ENCODE data around the gene LY6G6F.
"Not testable (repeated sequence)": the region's sequence is repeated elsewhere in the genome, so short reads cannot be mapped to it uniquely, and the experiment has no call there.

Gene LY6G6F

DNA sequence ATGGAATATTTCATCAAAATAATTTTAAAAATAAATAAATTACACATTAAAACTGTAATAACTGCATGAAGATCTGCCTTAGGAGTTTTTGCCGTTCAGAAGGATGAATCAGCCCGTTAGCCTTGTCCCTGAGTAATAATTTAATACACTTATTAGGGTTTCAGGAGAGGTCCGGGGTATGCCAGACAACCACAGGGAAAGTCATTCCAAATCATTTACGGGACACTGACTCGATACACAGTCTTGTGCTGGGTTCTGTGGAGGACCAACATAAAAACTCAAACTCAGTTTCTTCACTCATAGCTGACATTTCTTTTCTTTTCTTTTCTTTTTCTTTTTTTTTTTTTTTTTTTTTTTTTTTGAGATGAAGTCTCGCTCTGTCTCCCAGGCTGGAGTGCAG lies 735 bp upstream of the LY6G6F start:
- DNase-seq: no peak

DNA sequence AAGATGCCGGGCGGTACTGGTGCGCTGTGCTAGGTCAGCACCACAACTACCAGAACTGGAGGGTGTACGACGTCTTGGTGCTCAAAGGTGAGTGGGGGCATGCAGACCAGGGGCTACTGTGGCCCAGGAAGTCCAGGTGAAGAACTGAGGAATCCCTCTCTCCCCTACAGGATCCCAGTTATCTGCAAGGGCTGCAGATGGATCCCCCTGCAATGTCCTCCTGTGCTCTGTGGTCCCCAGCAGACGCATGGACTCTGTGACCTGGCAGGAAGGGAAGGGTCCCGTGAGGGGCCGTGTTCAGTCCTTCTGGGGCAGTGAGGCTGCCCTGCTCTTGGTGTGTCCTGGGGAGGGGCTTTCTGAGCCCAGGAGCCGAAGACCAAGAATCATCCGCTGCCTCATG lies 1.0 kb downstream of the LY6G6F start:
- DNase-seq: no peak

DNA sequence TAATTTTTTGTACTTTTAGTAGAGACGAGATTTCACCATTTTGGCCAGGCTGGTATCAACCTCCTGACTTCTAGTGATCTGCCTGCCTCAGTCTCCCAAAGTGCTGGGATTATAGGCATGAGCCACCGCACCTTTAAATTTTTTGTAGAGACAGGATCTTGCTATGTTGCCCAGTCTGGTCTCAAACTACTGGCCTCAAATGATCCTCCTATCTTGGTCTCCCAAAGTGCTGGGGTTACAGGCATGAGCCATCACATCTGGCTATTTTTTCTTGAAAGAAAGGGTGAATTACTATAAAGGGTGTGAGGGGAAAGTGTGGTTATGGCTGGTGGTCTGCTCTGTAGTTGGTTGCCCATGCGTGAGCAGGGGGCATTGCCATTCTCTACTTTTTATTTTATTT lies 1.6 kb downstream of the LY6G6F start:
- DNase-seq: no peak

- not testable (repeated sequence) for DNase-seq
Measured at GRCh38 chr6:31709157-31709556, 2.5 kb downstream of the LY6G6F start.

DNA sequence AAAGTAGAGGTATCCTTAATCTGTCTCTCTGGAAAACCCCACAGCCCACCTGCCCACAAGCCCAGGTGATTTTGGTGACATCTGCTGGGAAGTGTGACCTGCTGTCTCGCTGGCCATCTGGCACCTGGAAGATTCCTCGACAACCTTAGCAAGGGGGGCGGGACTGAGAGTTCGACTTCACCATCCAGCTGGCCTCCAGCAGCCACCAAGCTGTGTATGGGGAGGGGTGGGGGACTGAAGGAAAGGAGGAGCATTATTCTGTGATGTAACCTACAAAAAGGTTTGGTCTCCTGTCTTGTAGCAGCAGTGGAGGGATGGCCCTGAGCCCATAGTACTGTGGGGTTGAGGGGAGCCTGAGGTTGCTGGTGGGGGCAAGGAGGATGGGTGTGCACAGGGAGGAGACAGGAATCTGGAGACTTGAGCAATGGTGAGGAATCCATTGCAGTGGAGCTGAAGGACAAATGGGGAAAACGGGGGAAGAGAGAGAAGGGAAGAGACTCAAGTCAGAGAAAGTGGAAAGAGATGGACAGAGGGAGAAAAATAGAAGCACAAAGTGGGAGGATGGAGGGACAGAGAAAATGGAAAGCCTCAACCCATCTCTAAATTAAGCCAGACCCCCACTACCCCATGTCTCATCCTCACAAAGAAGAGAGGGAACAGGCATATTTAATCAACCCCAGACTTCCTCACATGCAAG lies 4.0 kb downstream of the LY6G6F start:
- DNase-seq: no peak

- no peak for DNase-seq
Measured at GRCh38 chr6:31711233-31711632, 4.6 kb downstream of the LY6G6F start.

- DNase-seq: no peak
Measured at GRCh38 chr6:31712296-31712695, 5.6 kb downstream of the LY6G6F start.

DNA sequence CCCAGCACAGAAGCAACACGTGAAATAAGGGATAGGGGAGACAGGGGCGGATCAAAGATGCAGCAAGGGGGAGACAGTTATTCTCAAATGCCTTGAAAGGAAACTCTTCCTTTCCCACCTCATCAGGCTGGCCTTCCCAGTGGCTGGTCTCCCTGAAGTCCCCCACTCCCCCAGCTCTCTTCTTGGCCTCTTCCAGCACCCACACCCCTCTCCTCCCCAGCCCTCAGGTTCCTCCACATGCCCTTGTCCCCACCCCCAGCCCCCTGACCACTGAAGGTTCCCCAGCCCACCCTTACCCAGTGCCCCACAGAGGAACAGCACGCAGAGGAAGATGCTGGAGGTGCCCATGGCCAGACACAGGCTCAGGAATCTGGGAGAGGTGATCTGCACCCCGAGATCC lies 6.8 kb downstream of the LY6G6F start:
- no peak for DNase-seq

- no peak for DNase-seq
Measured at GRCh38 chr6:31713991-31714684, 7.5 kb downstream of the LY6G6F start.

- no peak for DNase-seq
Measured at GRCh38 chr6:31715022-31715958, 8.6 kb downstream of the LY6G6F start, which contains the start of gene LY6G6D. Gene LY6G6D, plus strand, starts transcription at chr6:31715348. Its CDS starts 8 bp downstream, at chr6:31715356.

DNA sequence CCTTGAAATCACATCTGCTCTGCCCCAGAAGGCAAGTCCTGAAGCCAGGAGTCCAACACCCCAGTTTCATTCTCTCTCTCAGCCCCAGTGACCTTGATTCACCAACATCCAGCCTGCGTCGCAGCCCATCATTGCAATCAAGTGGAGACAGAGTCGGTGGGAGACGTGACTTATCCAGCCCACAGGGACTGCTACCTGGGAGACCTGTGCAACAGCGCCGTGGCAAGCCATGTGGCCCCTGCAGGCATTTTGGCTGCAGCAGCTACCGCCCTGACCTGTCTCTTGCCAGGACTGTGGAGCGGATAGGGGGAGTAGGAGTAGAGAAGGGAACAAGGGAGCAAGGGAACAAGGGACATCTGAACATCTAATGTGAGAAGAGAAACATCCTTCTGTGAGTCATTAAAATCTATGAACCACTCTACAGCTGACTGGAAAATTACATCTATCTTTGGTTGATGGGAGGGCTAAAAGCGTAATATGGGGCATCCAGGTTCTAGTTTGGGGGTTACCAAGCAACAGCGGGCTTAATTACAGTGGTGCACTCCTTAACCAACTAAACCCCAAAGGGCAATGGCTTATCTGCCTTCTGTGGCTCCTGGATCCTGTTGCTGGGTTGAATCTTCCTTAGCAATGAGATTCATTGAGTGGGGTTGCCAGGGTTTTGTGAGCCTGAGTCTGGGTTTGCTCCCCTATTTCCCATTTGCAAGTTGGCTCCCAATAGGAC lies 11.0 kb downstream of the LY6G6F start:
- no peak for DNase-seq

DNA sequence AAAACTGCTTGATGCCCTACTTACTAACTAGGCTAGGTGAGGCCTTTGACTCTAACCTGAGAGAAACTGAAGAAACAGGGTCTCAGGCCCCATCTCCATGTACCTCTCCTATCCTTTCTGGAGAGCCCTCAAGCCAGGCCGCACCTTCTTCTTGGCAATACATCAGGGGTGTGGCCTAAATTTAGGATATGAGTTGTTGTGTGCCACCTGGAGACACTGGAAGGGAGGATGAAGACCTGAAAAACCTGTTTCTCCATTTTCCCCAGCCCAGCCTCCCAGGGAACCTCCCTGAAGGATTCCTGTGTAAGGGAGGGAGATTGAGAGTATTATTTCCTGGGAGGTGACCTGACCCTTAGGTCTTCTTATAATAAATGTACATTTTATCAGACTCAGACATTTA lies 11.6 kb downstream of the LY6G6F start:
- no peak for DNase-seq

DNA sequence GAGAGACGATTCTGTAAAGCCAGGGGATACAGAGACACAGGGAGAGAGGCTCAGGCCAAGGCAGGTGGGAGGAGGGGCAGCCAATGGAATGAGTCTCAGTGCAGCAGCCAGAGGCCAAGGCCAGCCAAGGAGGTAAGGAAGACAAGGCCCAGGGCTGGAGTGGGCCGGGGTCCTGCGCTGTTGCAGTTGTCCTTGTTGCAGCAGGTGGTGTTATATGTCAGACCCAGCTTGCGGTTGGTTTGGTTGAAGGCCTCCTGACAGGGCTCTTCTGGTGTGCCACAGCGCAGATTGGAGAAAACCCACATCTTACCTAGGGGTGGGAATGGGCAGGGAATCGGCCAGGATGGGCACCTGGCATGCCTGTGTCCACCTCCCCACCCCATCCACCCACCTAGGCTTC lies 12.3 kb downstream of the LY6G6F start:
- DNase-seq: no peak

DNA sequence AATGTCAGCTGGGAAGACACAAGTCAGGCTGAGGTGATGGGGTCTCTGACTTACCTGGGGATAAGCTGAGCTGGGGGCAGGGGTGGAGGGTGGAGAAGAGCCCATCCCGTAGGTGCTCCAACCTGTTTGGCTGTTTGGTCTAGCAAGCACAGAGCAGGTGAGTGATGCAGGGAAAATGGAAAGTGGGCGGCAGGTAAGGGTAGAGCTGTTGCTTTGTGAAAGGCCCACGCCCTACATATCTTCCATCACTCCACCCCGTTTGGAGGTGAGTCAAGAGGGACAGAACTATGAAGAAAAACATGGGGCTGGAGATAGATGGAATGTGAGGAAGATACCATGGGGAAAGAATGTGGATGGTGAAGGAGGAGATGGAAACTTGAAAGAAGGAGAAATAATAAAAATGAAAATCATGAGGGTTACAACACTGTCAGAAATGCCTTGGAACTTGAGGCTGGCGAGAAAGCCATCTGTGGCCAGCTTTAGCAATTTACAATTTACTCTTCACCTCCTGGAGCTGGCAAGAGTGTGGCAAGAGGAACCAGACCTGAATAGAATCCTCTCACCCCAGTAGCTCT lies 13.6 kb downstream of the LY6G6F start:
- DNase-seq: no peak

DNA sequence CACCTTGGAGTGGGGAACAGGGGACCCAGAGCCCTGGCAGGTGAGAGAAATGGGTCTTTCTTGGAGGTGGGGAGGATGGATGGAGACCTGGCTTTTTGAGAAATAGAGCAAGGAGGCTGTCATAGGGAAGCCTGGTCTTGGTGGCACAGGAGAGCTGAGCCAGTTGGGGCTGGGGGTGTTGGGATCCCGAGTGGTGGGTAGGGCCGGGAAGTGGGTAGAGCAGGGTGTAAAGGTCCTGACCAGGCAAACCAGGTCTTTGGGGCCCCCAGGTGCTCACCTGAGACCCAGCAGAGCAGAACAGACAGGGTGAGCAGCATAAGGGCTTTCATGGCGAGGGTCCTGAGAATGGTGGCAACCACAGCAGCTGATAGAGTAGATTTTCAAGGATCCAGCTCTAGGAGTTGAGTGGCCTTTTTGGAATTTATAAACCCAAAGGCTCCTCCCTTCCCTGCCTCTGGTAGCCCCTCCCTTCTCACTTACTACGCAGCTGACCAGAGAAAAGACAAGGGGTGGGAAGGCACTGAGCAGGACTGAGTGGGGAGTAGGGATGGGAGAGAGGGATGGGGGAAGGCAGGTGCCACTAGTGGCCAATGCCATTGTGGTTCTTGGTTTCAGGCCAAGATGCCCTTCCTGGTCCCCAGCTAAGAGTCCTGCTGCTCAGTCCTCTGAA lies 14.8 kb downstream of the LY6G6F start, which contains the start of gene LY6G6C:
TSS of gene LY6G6C (minus strand) at position 396 of the 670 bp plus-strand sequence. CDS start at position 329, 67 bp downstream.
- DNase-seq: no peak

GRCh38 chr6:31722173-31722572 lies 15.5 kb downstream of the LY6G6F start:
- DNase-seq: no peak

DNA sequence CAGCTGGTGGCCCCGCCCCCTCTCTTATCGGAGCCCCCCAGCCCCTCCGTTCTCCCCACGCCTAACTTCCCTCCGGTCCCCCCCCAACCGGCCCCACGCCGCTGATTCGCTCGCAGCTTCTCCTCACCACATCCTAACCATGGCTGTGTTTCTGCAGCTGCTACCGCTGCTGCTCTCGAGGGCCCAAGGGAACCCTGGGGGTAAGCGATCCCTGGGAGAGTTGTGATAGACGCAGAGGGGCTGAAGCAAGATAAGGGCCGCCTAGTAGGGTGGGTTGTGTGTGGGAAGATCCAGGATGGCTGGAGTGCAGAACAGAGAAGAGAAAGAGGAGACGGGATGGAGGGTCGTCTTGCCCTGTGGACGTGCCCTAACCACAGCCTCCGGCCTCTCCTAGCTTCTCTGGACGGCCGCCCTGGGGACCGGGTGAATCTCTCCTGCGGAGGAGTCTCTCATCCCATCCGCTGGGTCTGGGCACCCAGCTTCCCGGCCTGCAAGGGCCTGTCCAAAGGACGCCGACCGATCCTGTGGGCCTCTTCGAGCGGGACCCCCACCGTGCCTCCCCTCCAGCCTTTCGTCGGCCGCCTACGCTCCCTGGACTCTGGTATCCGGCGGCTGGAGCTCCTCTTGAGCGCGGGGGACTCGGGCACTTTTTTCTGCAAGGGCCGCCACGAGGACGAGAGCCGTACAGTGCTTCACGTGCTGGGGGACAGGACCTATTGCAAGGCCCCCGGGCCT lies 16.7 kb downstream of the LY6G6F start, which contains the start of gene MPIG6B:
TSS of gene MPIG6B (plus strand) at position 129 of the 735 bp plus-strand sequence. CDS start at position 140, 11 bp downstream.
- DNase-seq: no peak

DNA sequence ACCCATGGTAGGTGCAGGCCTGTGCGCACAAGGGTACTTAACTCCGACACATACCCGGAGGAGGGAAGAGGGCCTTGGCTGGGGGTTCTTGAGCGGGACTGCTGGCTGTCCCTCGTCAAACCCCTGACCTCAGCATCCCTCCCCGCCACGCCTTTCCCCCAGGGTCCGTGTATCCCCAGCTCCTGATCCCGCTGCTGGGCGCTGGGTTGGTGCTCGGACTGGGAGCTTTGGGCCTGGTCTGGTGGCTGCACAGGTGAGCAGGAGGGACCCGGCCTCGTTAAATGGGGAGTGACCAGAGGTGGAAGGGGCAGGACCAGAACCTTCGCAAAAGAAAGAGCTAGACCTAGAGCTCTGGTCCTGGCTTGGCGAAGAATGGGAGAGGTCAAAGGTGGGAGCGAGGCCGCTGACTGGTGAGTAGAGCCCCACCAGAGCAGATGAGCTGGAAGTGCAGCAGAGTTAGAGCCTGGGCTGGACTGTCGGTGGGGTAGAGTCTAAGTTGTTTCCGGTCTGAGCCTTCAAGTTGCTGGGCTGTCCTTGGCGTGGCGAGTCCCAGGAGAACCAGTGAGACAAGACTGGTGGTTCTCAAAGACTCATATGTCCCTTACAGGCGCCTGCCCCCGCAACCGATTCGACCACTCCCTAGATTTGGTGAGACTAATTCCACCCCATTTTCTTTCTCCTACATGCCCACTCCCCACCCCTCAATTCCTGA lies 17.5 kb downstream of the LY6G6F start:
- DNase-seq: no peak

GRCh38 chr6:31725502-31726350 lies 19.1 kb downstream of the LY6G6F start:
- DNase-seq: no peak
